ENCODE results near the gene SLC25A10.

SLC25A10 gene

GRCh38 chr17:81711814-81712467 lies at the start of gene SLC25A10:
Gene SLC25A10 (plus strand): TSS chr17:81712284. CDS start chr17:81712427, 143 bp downstream.
- peak; percentile 99 for DNase-seq

GRCh38 chr17:81664051-81664470 lies 48.0 kb upstream of the SLC25A10 start:
- DNase-seq: no peak

GRCh38 chr17:81665205-81666091 lies 46.6 kb upstream of the SLC25A10 start:
- DNase-seq: peak; percentile 69

- DNase-seq: peak; percentile 75
Measured at GRCh38 chr17:81666092-81666341, 46.1 kb upstream of the SLC25A10 start.

GRCh38 chr17:81666342-81667191 lies 45.5 kb upstream of the SLC25A10 start, which contains the start of the genes CCDC137 and OXLD1:
Gene CCDC137 (plus strand): TSS chr17:81666737. CDS start chr17:81666767, 30 bp downstream.
Gene OXLD1 (minus strand): TSS chr17:81666605. CDS start chr17:81666577, 28 bp downstream.
- DNase-seq: peak; percentile 99

- no peak for DNase-seq
Measured at GRCh38 chr17:81667754-81668153, 44.3 kb upstream of the SLC25A10 start.

- no peak for DNase-seq
Measured at GRCh38 chr17:81672504-81672903, 39.6 kb upstream of the SLC25A10 start.

- no peak for DNase-seq
Measured at GRCh38 chr17:81672954-81673353, 39.1 kb upstream of the SLC25A10 start.

- DNase-seq: no peak
Measured at GRCh38 chr17:81673561-81674258, 38.4 kb upstream of the SLC25A10 start.

- peak; percentile 66 for DNase-seq
Measured at GRCh38 chr17:81675515-81676221, 36.4 kb upstream of the SLC25A10 start.

GRCh38 chr17:81676906-81677305 lies 35.2 kb upstream of the SLC25A10 start:
- DNase-seq: peak; percentile 40

- DNase-seq: peak; percentile 67
Measured at GRCh38 chr17:81680150-81680549, 31.9 kb upstream of the SLC25A10 start.

GRCh38 chr17:81681672-81682071 lies 30.4 kb upstream of the SLC25A10 start:
- DNase-seq: no peak

GRCh38 chr17:81682565-81683207 lies 29.4 kb upstream of the SLC25A10 start:
- peak; percentile 54 for DNase-seq

- DNase-seq: no peak
Measured at GRCh38 chr17:81683208-81683583, 28.9 kb upstream of the SLC25A10 start.

- DNase-seq: peak; percentile 100
Measured at GRCh38 chr17:81683584-81684441, 28.3 kb upstream of the SLC25A10 start, which contains the start of the genes ARL16 and HGS. Gene ARL16 (minus strand): TSS chr17:81683797. CDS start chr17:81683753, 44 bp downstream. Gene HGS (plus strand): TSS chr17:81684011. CDS start chr17:81684067, 56 bp downstream.

GRCh38 chr17:81684442-81684911 lies 27.6 kb upstream of the SLC25A10 start:
- DNase-seq: no peak

GRCh38 chr17:81685108-81685507 lies 27.0 kb upstream of the SLC25A10 start:
- peak; percentile 81 for DNase-seq

GRCh38 chr17:81686614-81687013 lies 25.5 kb upstream of the SLC25A10 start:
- DNase-seq: no peak
